ENCODE measurements around the gene ATXN2L. TPM values are rescaled to one million over a fixed set of nuclear protein-coding genes. Genes with fewer than 3 reads are reported as not detected.
A peak's percentile ranks its signal among the peaks of the same experiment; 100 is the strongest.

The ATXN2L gene
- total RNA-seq, 1 donor from 2014 or later = 210 TPM

DNA sequence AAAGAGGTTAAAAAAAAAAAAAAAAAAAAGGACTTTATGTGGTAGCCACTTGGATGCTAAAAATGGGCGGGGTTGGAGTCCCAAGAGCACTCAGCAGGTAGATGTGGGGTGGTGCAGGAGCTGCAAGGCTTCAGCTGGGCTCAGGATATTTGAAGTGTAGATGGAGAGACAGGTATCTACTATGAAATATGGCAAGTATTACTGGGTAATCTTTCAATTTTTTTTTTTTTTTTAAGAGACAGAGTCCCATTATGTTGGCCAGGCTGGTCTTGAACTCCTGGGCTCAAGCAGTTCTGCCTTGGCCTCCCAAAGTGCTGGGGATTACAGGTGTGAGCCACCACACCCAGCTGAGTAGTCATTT is 15.7 kb downstream of the ATXN2L start:
- H3K27ac Mint-ChIP-seq (ENCODE audit: unreplicated experiment) = peak overlapping the region; percentile 31
- no peaks in the 10 kb centered on the region for H3K27me3 Mint-ChIP-seq (ENCODE audit: unreplicated experiment)
- H3K4me3 Mint-ChIP-seq (ENCODE audit: unreplicated experiment) = no peak overlapping the region
- no peaks in the 10 kb centered on the region for H3K9me3 Mint-ChIP-seq (ENCODE audit: unreplicated experiment)
- TF ChIP-seq, protein P1, sequence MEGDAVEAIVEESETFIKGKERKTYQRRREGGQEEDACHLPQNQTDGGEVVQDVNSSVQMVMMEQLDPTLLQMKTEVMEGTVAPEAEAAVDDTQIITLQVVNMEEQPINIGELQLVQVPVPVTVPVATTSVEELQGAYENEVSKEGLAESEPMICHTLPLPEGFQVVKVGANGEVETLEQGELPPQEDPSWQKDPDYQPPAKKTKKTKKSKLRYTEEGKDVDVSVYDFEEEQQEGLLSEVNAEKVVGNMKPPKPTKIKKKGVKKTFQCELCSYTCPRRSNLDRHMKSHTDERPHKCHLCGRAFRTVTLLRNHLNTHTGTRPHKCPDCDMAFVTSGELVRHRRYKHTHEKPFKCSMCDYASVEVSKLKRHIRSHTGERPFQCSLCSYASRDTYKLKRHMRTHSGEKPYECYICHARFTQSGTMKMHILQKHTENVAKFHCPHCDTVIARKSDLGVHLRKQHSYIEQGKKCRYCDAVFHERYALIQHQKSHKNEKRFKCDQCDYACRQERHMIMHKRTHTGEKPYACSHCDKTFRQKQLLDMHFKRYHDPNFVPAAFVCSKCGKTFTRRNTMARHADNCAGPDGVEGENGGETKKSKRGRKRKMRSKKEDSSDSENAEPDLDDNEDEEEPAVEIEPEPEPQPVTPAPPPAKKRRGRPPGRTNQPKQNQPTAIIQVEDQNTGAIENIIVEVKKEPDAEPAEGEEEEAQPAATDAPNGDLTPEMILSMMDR (IDR thresholded peaks at IDR 0.05) = no peak
- no peak for DNase-seq (ENCODE audit: extremely low spot score, unreplicated experiment)
- H3K4me1 Mint-ChIP-seq (ENCODE audit: unreplicated experiment) = no peaks in the 10 kb centered on the region
- H3K36me3 Mint-ChIP-seq (ENCODE audit: unreplicated experiment) = peaks cover 37% of the 10 kb centered on the region

- peak overlapping the region; percentile 34 for H3K27ac Mint-ChIP-seq (ENCODE audit: unreplicated experiment)
- no peaks in the 10 kb centered on the region for H3K9me3 Mint-ChIP-seq (ENCODE audit: unreplicated experiment)
- H3K4me1 Mint-ChIP-seq (ENCODE audit: unreplicated experiment) = no peaks in the 10 kb centered on the region
- peaks cover 31% of the 10 kb centered on the region for H3K36me3 Mint-ChIP-seq (ENCODE audit: unreplicated experiment)
- no peaks in the 10 kb centered on the region for H3K27me3 Mint-ChIP-seq (ENCODE audit: unreplicated experiment)
- H3K4me3 Mint-ChIP-seq (ENCODE audit: unreplicated experiment) = no peak overlapping the region
- DNase-seq (ENCODE audit: extremely low spot score, unreplicated experiment) = no peak
- TF ChIP-seq, protein P1 (IDR thresholded peaks at IDR 0.05) = no peak
Observed at GRCh38 chr16:28839004-28839639, 16.3 kb downstream of the ATXN2L start.

DNA sequence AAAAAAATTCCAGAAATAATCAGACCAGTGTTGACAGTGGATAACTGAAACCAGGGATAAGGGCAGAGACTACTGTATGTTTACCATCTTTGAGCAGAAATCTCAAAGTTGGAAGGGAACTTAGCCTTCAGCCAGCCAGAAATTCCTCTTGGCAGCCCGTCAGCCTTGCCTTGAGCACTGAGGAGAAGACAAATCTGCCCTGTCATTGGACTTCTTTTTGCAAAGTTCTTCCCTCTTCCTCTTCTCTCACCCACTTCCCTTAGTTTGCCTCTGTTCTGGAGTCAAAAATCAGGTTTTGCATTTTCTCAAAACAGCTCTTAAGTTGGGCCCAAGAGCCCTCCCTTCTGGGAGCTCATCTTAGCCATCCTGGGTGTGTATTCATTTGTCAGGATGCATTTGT is 17.1 kb downstream of the ATXN2L start:
- TF ChIP-seq, protein P1 (IDR thresholded peaks at IDR 0.05) = no peak
- H3K27ac Mint-ChIP-seq (ENCODE audit: unreplicated experiment) = peak overlapping the region; percentile 34
- DNase-seq (ENCODE audit: extremely low spot score, unreplicated experiment) = no peak
- H3K9me3 Mint-ChIP-seq (ENCODE audit: unreplicated experiment) = no peaks in the 10 kb centered on the region
- H3K27me3 Mint-ChIP-seq (ENCODE audit: unreplicated experiment) = no peaks in the 10 kb centered on the region
- H3K4me1 Mint-ChIP-seq (ENCODE audit: unreplicated experiment) = peaks cover 4% of the 10 kb centered on the region
- H3K36me3 Mint-ChIP-seq (ENCODE audit: unreplicated experiment) = peaks cover 32% of the 10 kb centered on the region
- no peak overlapping the region for H3K4me3 Mint-ChIP-seq (ENCODE audit: unreplicated experiment)

DNA sequence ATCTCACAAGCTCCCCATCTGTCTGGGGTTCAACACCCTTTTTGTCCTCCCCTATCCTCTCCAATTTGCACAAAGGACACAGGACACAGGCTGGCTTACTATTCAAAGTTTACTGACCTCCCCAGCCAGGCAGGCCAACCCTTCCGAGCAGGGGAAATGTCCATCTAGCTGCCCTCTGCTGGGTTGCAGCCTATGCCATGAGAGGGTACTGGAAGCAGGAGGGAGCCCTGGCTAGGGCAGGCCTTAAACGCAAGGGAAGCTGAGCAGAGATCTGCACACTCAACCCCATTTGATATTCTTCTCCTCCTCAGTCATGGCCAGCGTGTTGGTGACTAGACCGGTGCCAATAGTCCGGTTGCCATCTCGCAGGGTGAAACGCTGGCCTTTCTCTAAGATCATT is 19.9 kb downstream of the ATXN2L start:
- Mint-ChIP-seq H3K4me1 (ENCODE audit: unreplicated experiment) (peaks cover 27% of the 10 kb centered on the region), H3K9me3 (ENCODE audit: unreplicated experiment) (no peaks in the 10 kb centered on the region), H3K27ac (ENCODE audit: unreplicated experiment) (no peak overlapping the region), H3K4me3 (ENCODE audit: unreplicated experiment) (no peak overlapping the region), H3K27me3 (ENCODE audit: unreplicated experiment) (no peaks in the 10 kb centered on the region), H3K36me3 (ENCODE audit: unreplicated experiment) (peaks cover 30% of the 10 kb centered on the region)
- DNase-seq (ENCODE audit: extremely low spot score, unreplicated experiment) = no peak
- TF ChIP-seq, protein P1 (IDR thresholded peaks at IDR 0.05) = no peak

DNA sequence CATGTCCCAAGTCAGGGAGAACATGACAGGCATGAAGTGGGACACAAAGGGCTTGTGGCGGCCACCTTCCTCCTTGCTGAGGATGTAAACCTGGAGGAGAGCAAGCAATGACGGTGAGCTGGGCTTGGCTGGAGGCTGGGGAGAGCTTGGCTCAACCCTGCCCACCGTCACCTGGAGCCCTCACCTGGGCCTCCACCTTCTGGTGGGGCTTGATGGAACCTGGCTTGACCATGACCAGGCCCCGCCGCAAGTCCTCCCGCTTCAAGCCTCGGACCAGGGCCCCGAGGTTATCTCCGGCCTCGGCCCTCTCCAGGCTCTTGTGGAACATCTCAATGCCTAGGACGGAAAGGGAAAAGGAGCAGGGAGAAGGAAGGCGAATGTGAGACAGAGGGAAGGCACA is 21.0 kb downstream of the ATXN2L start:
- Mint-ChIP-seq H3K4me1 (ENCODE audit: unreplicated experiment) (peaks cover 27% of the 10 kb centered on the region), H3K27ac (ENCODE audit: unreplicated experiment) (no peak overlapping the region), H3K9me3 (ENCODE audit: unreplicated experiment) (no peaks in the 10 kb centered on the region), H3K4me3 (ENCODE audit: unreplicated experiment) (no peak overlapping the region), H3K36me3 (ENCODE audit: unreplicated experiment) (peaks cover 21% of the 10 kb centered on the region), H3K27me3 (ENCODE audit: unreplicated experiment) (no peaks in the 10 kb centered on the region)
- no peak for DNase-seq (ENCODE audit: extremely low spot score, unreplicated experiment)
- TF ChIP-seq, protein P1 (IDR thresholded peaks at IDR 0.05) = no peak

All from osteocyte (in vitro differentiated cells).